HK-2 (cell line): ENCODE results near the gene ADAM23.

ENCODE experiments used
- DNase-seq: peaks from one replicate; pipeline ENCODE4 v3.0.0-alpha.2; 2018; ENCODE audit not compliant: unreplicated experiment

Gene ADAM23

GRCh38 chr2:206443735-206444527 lies 599 bp downstream of the ADAM23 start:
- no peak for DNase-seq

GRCh38 chr2:206445948-206446347 lies 2.6 kb downstream of the ADAM23 start:
- no peak for DNase-seq

- DNase-seq, result no peak
These were observed 8.9 kb downstream of the ADAM23 start for GRCh38 chr2:206452242-206452641.

- DNase-seq, result no peak
These were observed 9.4 kb downstream of the ADAM23 start for GRCh38 chr2:206452750-206453149.

- no peak for DNase-seq
These were observed 12.9 kb downstream of the ADAM23 start for GRCh38 chr2:206456078-206456754.

- no peak for DNase-seq
These were observed 13.9 kb downstream of the ADAM23 start for GRCh38 chr2:206457188-206457634.

- DNase-seq, result no peak
These were observed 19.0 kb downstream of the ADAM23 start for GRCh38 chr2:206462240-206462854.

- no peak for DNase-seq
These were observed 20.4 kb downstream of the ADAM23 start for GRCh38 chr2:206463685-206464084.

GRCh38 chr2:206464597-206464996 lies 21.3 kb downstream of the ADAM23 start:
- no peak for DNase-seq

GRCh38 chr2:206471524-206472062 lies 28.3 kb downstream of the ADAM23 start:
- no peak for DNase-seq

GRCh38 chr2:206472094-206472493 lies 28.8 kb downstream of the ADAM23 start:
- no peak for DNase-seq

- no peak for DNase-seq
These were observed 30.8 kb downstream of the ADAM23 start for GRCh38 chr2:206474099-206474498.

- DNase-seq, result no peak
These were observed 34.0 kb downstream of the ADAM23 start for GRCh38 chr2:206477296-206477695.

- no peak for DNase-seq
These were observed 35.0 kb downstream of the ADAM23 start for GRCh38 chr2:206478340-206478739.

GRCh38 chr2:206480161-206480560 lies 36.8 kb downstream of the ADAM23 start:
- DNase-seq, result no peak

- DNase-seq, result no peak
These were observed 37.3 kb downstream of the ADAM23 start for GRCh38 chr2:206480620-206481019.

- DNase-seq, result no peak
These were observed 37.7 kb downstream of the ADAM23 start for GRCh38 chr2:206481056-206481455.

GRCh38 chr2:206482123-206482522 lies 38.8 kb downstream of the ADAM23 start:
- no peak for DNase-seq

GRCh38 chr2:206482633-206483032 lies 39.3 kb downstream of the ADAM23 start:
- no peak for DNase-seq

GRCh38 chr2:206488053-206488452 lies 44.7 kb downstream of the ADAM23 start:
- no peak for DNase-seq

GRCh38 chr2:206488623-206489022 lies 45.3 kb downstream of the ADAM23 start:
- no peak for DNase-seq

GRCh38 chr2:206494061-206494460 lies 50.7 kb downstream of the ADAM23 start:
- no peak for DNase-seq

- DNase-seq, result no peak
These were observed 59.4 kb downstream of the ADAM23 start for GRCh38 chr2:206502729-206503128.
